Fibroblast of lung (primary cell): Measurements from ENCODE around the gene DPP4.

Experiments
- EZH2 ChIP-seq: IDR thresholded peaks from 2 replicates; pipeline ENCODE4 v1.5.1; 2012; ENCODE audit warnings: low read length, control low read depth, mild to moderate bottlenecking; ENCODE audit errors: missing control alignments
- TF ChIP-seq, protein P1 (sequence below), 2 donors: IDR thresholded peaks in 1 of 2; conservative IDR thresholded peaks in 1 of 2; 1 replicate in 1 of 2; 2 replicates in 1 of 2; pipeline ENCODE4 v1.5.1; 2011 to 2012; ENCODE audit warnings: low read length in 2 of 2, control low read depth in 1 of 2, inconsistent platforms in 1 of 2, low read depth in 1 of 2, mild to moderate bottlenecking in 1 of 2

DNA sequence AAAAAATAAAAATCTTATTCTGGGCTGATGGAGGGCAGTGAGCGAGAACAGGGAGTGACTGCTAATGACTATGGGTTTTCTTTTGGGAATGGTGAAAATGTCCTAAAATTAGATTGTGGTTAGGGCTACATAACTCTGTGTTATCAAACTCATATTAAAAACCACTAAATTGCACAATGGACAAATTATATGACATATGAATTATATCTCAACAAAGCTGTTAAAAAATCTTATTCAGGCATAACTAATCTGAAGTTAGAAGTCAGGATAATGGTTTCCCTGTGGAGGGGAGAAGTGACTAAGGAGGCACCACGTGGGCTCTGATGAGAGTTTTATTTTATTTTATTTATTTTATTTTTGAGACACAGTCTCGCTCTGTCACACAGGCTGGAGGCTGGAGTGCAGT, 32.1 kb upstream of the DPP4 start:
- TF ChIP-seq, protein P1, sequence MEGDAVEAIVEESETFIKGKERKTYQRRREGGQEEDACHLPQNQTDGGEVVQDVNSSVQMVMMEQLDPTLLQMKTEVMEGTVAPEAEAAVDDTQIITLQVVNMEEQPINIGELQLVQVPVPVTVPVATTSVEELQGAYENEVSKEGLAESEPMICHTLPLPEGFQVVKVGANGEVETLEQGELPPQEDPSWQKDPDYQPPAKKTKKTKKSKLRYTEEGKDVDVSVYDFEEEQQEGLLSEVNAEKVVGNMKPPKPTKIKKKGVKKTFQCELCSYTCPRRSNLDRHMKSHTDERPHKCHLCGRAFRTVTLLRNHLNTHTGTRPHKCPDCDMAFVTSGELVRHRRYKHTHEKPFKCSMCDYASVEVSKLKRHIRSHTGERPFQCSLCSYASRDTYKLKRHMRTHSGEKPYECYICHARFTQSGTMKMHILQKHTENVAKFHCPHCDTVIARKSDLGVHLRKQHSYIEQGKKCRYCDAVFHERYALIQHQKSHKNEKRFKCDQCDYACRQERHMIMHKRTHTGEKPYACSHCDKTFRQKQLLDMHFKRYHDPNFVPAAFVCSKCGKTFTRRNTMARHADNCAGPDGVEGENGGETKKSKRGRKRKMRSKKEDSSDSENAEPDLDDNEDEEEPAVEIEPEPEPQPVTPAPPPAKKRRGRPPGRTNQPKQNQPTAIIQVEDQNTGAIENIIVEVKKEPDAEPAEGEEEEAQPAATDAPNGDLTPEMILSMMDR (conservative IDR thresholded peaks at IDR 0.05 in 1 of 2, IDR thresholded peaks at IDR 0.05 in 1 of 2; ENCODE audit: low read depth in 1 of 2, low read length in 2 of 2) = no peak
- no peak for TF ChIP-seq EZH2
